Epithelial cell of proximal tubule (primary cell): Measurements from ENCODE around the gene CDK5RAP3. TPM values are rescaled to one million over a fixed set of nuclear protein-coding genes. Genes with fewer than 3 reads are reported as not detected.

Experiments used
- DNase-seq: peaks from one replicate; pipeline ENCODE4 v3.0.0-alpha.2; 2011; ENCODE audit warnings: low read depth
- H3K4me3 ChIP-seq: 2 replicates; pipeline ENCODE4 v1.5.1; 2011; ENCODE audit warnings: low read depth, mild to moderate bottlenecking, low read length
- total RNA-seq: library from RNA; depleted of rRNA; stranded (reverse); fragments of >200 nt; gene quantifications from 2 replicates; pipeline ENCODE4 v1.2.3, GENCODE V29; 2015
- TF ChIP-seq, protein P1 (sequence below): conservative IDR thresholded peaks from 2 replicates; pipeline ENCODE4 v1.5.1; 2012; ENCODE audit warnings: low read depth, mild to moderate bottlenecking, low read length

The CDK5RAP3 gene
- total RNA-seq, 1 donor from 2014 or later: 111 TPM

DNA sequence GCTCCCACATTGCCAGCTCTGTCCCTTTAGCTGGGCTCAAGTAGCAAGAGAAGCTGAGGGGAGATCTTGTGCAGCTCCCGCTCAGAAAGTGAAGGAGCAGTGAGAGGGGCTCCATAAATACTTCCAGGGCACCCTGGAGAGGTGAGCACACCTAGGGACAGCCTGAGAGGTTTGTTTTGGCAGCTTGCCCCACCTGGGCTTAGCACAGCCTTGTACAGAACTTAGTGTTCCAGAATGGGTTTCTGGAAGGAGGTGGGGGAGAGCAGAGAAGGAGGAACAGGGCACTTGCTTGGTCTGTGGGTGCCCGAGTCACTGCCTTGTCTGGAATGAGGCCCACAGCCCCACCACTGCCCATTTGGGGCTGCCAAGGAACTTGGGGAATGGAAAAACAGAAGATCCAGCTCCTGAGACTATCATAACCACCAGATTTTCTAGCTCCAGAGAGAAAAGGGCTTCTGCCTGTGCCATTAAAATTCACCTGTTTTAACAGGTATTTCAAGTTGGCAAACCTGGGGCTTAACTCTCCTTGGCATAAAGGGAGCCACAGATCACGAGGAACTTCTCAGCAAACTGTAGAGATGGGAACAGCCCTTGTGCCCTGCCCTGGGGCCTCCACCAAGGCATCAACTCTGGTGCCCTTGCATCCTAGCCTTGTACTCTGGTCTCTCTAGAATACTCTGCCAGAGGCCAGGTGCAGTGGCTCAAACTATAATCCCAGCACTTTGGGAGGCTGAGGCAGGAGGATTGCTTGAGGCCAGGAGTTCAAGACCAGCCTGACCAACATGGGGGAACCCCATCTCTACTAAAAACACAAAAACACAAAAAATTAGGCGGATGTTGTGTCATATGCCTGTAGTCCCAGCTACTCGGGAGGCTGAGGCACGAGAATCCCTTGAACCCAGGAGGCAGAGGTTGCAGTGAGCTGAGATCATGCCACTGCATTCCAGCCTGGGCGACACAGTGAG lies 15.1 kb upstream of the CDK5RAP3 start:
- DNase-seq: no peak
- TF ChIP-seq, protein P1, sequence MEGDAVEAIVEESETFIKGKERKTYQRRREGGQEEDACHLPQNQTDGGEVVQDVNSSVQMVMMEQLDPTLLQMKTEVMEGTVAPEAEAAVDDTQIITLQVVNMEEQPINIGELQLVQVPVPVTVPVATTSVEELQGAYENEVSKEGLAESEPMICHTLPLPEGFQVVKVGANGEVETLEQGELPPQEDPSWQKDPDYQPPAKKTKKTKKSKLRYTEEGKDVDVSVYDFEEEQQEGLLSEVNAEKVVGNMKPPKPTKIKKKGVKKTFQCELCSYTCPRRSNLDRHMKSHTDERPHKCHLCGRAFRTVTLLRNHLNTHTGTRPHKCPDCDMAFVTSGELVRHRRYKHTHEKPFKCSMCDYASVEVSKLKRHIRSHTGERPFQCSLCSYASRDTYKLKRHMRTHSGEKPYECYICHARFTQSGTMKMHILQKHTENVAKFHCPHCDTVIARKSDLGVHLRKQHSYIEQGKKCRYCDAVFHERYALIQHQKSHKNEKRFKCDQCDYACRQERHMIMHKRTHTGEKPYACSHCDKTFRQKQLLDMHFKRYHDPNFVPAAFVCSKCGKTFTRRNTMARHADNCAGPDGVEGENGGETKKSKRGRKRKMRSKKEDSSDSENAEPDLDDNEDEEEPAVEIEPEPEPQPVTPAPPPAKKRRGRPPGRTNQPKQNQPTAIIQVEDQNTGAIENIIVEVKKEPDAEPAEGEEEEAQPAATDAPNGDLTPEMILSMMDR: no peak
- no peak overlapping the region for H3K4me3 ChIP-seq

DNA sequence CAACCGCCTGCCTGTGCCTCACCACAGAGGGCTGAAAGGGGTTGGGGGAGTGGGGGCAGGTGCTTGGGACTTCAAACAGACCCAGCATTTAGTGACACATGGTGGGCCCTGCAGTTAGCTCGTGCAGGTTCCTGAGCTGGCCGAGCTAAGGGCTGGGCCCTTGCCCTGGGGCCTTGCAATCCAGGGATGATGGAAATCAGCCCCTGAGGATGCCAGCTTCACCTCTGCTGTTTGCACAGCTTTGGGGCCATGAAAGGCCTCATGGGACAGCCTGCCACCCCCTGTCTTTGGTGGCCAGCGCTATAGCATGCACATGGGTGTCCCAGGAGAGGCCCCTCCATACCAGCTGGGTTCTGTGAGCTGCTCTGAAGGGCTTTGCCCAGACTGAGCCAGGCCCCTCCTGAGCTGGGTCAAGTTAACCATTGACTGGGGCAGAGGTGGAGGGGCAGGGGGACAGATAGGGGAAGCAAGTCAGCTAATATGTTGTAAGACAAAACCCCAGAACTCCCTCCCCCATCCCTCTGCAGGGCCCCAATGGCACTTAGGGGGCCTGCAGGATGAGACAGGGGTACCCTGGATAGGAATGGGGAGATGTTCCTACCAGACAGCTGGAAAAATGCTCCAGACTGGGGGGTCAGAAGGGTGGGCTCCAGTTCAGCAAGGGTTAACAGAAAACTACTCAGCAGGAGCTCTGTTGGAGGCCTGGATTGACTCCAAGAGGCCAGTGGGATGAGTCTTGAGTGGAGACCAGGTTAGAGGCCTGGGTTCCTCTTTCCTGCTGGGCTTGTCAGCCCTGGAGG lies 13.9 kb upstream of the CDK5RAP3 start:
- TF ChIP-seq, protein P1: no peak
- no peak for DNase-seq

DNA sequence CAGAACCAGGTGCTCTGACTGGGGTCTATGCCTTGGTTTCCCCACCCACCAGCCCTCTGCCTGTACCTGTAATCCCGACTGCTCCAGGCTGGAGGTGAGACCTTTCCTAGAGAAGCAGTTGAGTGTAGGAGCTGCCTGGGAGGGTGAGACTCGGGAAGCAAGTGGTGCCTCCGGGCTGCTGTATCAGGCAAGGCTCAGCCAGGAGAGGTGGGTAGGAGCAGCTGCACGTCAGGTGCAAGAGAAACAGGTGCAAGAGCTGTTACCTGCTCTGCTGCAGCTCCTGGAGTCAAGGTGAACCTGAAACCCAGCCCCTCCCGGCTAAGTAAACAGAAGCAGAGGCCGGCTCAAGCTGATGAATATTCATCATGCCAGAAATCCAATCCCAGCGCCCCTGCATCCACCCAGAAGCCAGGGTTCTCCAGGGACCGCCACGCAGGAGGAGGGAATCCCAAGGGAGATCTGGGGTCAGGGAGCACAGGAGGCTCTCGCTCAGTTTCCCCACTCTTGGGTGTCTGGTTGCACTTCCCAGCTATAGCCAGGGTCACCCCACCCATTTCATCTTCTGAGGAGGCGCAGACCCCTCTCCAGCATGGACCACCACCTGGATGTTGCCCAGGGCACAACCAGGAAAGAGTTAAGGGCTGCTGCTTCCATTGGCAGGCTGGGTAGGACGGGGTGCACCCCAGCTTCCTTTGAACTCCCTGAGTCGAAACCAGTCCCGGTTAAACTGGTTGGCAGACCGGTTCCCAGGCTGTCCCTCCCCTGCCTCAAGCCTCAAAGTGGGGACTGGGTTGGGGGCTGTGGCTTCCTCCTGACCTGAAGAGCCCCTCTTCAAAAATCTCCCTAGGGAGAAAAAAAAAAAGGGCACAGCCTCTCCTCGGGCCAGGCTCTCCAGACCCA lies 13.1 kb upstream of the CDK5RAP3 start, which contains the start of gene PRR15L:
PRR15L (minus strand) TSS at position 293 of the 900 bp plus-strand sequence. CDS start 4,649 bp downstream, outside the sequence.
- peak within 1 kb of the TSS; percentile 44 for H3K4me3 ChIP-seq
- DNase-seq: no peak
- TF ChIP-seq, protein P1: no peak

More for the DNA sequence above, 13.9 kb upstream of the CDK5RAP3 start:
- peak overlapping the region; percentile 44 for H3K4me3 ChIP-seq

DNA sequence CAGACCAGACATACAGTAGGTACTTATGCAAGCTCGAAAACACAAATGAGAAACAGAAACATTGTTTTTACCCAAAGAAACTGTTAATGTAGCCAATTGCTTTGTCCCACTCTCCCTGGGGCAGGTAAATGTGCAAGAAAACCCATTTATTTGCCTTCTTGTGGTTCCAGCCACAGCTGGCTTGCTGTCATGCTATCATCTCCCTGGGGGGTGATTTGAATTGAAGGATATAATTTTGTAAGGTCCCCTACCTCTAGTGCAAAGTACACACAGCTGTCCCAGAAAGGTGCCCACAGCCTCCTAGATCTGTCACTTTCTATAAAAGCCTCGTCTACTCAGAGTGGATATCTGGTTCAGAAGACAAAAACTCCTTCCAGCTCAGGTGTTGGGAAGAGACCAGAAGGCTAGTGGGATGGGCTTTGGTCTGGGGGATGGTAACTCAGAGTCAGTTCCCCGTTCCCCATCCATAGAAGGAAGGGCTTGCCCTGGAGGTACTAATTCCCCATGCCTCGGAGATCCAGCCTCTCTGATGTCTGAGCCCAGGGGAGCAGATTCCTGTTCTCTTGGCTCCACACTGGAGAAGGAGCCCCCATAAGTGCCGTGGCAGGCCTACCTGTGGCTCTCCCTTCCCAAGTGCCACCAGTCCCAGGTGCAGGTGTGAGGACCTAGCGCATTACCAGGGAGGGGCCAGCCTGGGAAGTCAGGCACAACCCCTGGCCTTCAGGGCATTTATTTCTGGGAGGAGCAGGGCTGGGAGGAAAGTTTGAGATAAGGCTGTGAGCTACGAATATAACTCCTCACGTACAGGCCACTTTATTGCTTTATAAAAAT lies 10.9 kb upstream of the CDK5RAP3 start:
- H3K4me3 ChIP-seq: no peak overlapping the region
- no peak for DNase-seq
- TF ChIP-seq, protein P1: no peak

DNA sequence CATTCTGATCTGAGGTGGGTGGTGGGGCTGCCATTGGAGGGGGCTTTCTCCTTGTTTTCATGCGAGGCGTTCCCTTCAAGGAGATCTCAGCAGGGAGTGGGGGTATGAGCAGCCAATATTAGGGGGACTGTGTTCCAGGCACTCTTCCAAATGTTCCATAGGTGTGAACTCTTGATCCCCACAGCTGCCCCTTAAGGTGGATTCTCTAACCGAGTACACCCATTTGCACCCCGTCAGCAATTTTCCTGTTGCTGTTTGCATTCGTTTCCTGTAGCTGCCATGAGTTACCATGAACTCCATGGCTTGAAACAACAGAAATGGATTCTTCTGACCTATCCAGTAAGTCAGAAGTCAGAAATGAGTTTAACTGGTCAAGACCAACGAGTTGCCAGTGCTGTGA lies 9.5 kb upstream of the CDK5RAP3 start:
- TF ChIP-seq, protein P1: no peak
- DNase-seq: no peak
- no peak overlapping the region for H3K4me3 ChIP-seq
